Left kidney (tissue), 2 donors: ENCODE data around the gene CHST8. TPM values are rescaled to one million over a fixed set of nuclear protein-coding genes. Genes with fewer than 3 reads are reported as not detected.
"Not testable (repeated sequence)": the region's sequence is repeated elsewhere in the genome, so short reads cannot be mapped to it uniquely, and the experiment has no call there.

Source experiments
- DNase-seq: peaks from one replicate; pipeline ENCODE4 v3.0.0-alpha.2; 2013
- polyA plus RNA-seq: library from polyadenylated mRNA; unstranded; fragments of 120-200 nt; gene quantifications from one replicate; pipeline ENCODE4 v1.2.1, GENCODE V29; 2013; ENCODE audit not compliant: insufficient read length

Gene CHST8
- polyA plus RNA-seq, 1 donor = 0.17 TPM

GRCh38 chr19:33690378-33691029, 68.8 kb downstream of the CHST8 start:
- DNase-seq = no peak

- DNase-seq = no peak
Measured at GRCh38 chr19:33691030-33691427, 69.3 kb downstream of the CHST8 start.

GRCh38 chr19:33691736-33692135, 70.0 kb downstream of the CHST8 start:
- DNase-seq = no peak

GRCh38 chr19:33693678-33694077, 71.9 kb downstream of the CHST8 start:
- no peak for DNase-seq

GRCh38 chr19:33695547-33695946, 73.8 kb downstream of the CHST8 start:
- not testable (repeated sequence) for DNase-seq

GRCh38 chr19:33697766-33698165, 76.0 kb downstream of the CHST8 start:
- no peak for DNase-seq

- no peak for DNase-seq
Measured at GRCh38 chr19:33698576-33699435, 77.1 kb downstream of the CHST8 start.

- no peak for DNase-seq
Measured at GRCh38 chr19:33699754-33700407, 78.1 kb downstream of the CHST8 start.

GRCh38 chr19:33700408-33701013, 78.8 kb downstream of the CHST8 start:
- DNase-seq = no peak

- no peak for DNase-seq
Measured at GRCh38 chr19:33701565-33701964, 79.8 kb downstream of the CHST8 start.

GRCh38 chr19:33702606-33703437, 81.1 kb downstream of the CHST8 start:
- DNase-seq = no peak

- DNase-seq = no peak
Measured at GRCh38 chr19:33703438-33703750, 81.6 kb downstream of the CHST8 start.

- no peak for DNase-seq
Measured at GRCh38 chr19:33703821-33704220, 82.1 kb downstream of the CHST8 start.

- no peak for DNase-seq
Measured at GRCh38 chr19:33704271-33704670, 82.5 kb downstream of the CHST8 start.

GRCh38 chr19:33705090-33705847, 83.5 kb downstream of the CHST8 start:
- no peak for DNase-seq

- DNase-seq = no peak
Measured at GRCh38 chr19:33705860-33706259, 84.1 kb downstream of the CHST8 start.

GRCh38 chr19:33706631-33707030, 84.9 kb downstream of the CHST8 start:
- no peak for DNase-seq

GRCh38 chr19:33712268-33712667, 90.5 kb downstream of the CHST8 start:
- no peak for DNase-seq

GRCh38 chr19:33713194-33713593, 91.4 kb downstream of the CHST8 start:
- no peak for DNase-seq

- DNase-seq = no peak
Measured at GRCh38 chr19:33714149-33714548, 92.4 kb downstream of the CHST8 start.

GRCh38 chr19:33715462-33715861, 93.7 kb downstream of the CHST8 start:
- no peak for DNase-seq
